BLaER1 treated with 17β-estradiol and CSF1 and Interleukin-3, amounts not matched to agents 10 nM and 100 nM (cell line): Measurements from ENCODE around the gene GRM8.

ENCODE experiments used
- H3K27ac ChIP-seq, 11 experiments: shearing (Covaris generic); formaldehyde crosslinking; 2 replicates each; pipeline ENCODE4 v1.8.1; 2022
- H3K27me3 ChIP-seq, 11 experiments: shearing (Covaris generic); formaldehyde crosslinking; 2 replicates each; pipeline ENCODE4 v1.8.1; 2022
- H3K36me3 ChIP-seq, 11 experiments: shearing (Covaris generic); formaldehyde crosslinking; 2 replicates each; pipeline ENCODE4 v1.8.1; 2022
- H3K4me1 ChIP-seq, 10 experiments: shearing (Covaris generic); formaldehyde crosslinking; 2 replicates each; pipeline ENCODE4 v1.8.1; 2022
- H3K4me2 ChIP-seq, 11 experiments: shearing (Covaris generic); formaldehyde crosslinking; 2 replicates each; pipeline ENCODE4 v1.8.1; 2022
- H3K4me3 ChIP-seq, 10 experiments: shearing (Covaris generic); formaldehyde crosslinking; 2 replicates each; pipeline ENCODE4 v1.8.1; 2022
- H3K9ac ChIP-seq, 11 experiments: shearing (Covaris generic); formaldehyde crosslinking; 2 replicates each; pipeline ENCODE4 v1.8.1; 2022
- H3K9me3 ChIP-seq, 11 experiments: shearing (Covaris generic); formaldehyde crosslinking; replicated peaks in 1 of 11; 2 replicates each; pipeline ENCODE4 v1.8.1; 2022
- H4K20me1 ChIP-seq, 11 experiments: shearing (Covaris generic); formaldehyde crosslinking; 2 replicates each; pipeline ENCODE4 v1.8.1; 2022
- Cebpa-rat ChIP-seq, 11 experiments: shearing (Covaris generic); IDR thresholded peaks; 2 replicates each; pipeline ENCODE4 v1.8.1; 2022

Gene GRM8

DNA sequence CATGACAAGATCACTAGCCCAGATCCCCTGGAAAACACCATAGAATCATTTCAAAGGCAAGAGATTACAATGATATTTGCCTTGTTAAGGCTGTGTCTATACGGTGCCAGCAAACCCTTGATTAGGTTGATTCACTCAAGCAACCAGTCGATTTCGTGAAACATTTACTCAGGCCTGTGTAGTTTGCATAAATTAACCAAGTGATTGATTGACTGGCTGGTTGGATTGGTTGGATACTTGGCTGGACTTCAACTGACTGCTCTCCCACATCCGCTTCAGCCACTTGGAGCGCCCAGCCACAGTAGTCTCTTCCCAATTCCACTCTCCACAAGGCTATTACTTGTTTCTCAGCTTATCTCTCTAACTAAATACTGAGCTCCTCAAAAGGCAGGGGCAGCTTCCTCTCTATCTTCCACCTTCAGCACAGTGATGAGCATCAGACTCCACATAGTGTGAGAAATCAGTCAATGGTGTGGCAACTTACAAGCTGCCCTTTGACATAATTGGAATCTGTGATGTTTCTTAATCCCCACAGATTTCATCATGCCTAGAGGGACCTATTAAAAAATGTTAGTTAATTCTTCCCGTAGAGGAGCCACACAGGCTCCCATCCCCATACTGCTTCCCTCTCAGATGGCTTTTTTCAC is 217.4 kb downstream of the GRM8 start:
- Histone ChIP-seq H4K20me1 (no peaks in the 10 kb centered on the region), H3K9ac (no peak overlapping the region), H3K27ac (no peak overlapping the region), H3K4me3 (no peak overlapping the region), H3K36me3 (no peaks in the 10 kb centered on the region), H3K4me2 (no peak overlapping the region), H3K9me3 (no peaks in the 10 kb centered on the region; a peak in 1 of 22 replicates), H3K27me3 (no peaks in the 10 kb centered on the region), H3K4me1 (peaks cover 0 to 17% (median 9%) of the 10 kb centered on the region in 10 experiments; a peak in 16 of 20 replicates)
- TF ChIP-seq Cebpa-rat (IDR thresholded peaks at IDR 0.05) = no peak

DNA sequence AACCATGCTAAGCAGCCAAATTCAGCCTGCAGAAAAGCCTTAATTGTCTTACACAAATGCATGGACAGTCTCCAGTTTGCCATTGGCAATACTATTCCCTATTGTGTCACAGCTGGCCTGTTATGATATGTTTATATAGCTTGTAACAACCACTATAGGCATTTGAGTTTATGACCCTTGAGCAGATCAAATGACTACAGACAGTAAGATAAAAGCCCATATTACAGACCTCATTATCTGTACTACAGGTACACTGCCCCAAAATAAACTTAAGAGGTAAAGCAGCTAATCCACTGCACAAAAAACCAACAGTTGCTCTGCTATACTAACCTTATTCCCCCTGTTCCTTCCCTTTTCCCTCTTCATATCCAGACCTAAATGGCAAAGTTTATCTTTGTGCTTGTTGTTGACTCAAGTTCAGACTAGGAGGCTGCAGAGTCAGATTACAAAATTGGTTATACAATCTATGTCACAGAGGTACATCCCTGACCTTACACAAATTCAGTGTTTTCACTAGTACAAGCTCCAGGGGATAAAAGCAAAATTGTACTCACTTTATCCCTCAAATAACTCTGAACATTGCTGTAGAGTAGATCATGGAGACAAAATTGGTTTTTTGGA is 218.4 kb downstream of the GRM8 start:
- Histone ChIP-seq H3K4me1 (peaks cover 0 to 17% (median 9%) of the 10 kb centered on the region in 10 experiments; a peak in 16 of 20 replicates), H3K27ac (no peak overlapping the region), H3K4me3 (no peak overlapping the region), H4K20me1 (no peaks in the 10 kb centered on the region), H3K36me3 (no peaks in the 10 kb centered on the region), H3K9me3 (peaks cover 0 to 6% (median 0%) of the 10 kb centered on the region in 11 experiments; a peak in 2 of 22 replicates), H3K9ac (no peak overlapping the region), H3K4me2 (no peak overlapping the region), H3K27me3 (no peaks in the 10 kb centered on the region)
- TF ChIP-seq Cebpa-rat (IDR thresholded peaks at IDR 0.05) = no peak

DNA sequence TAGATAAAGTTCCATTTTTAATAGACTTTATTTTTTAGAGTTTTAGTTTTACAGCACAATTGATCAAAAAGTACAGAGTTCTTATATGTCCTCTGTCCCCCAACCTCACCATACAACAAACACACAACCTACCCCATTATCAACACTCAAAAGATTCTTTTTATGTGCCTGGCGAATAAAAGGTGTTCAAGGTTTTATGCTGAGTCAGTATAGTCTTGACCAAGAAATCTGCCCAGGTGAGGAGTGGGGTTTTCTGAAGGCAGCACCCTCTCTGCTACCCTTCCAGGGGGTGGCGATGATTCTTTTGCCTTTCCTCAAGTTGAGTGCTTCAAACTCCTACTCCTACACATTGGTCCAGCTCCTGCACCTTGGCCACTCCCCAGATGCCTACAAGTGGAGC is 222.9 kb downstream of the GRM8 start:
- Histone ChIP-seq H3K27me3 (no peaks in the 10 kb centered on the region), H3K9me3 (peaks cover 0 to 6% (median 0%) of the 10 kb centered on the region in 11 experiments; a peak in 1 of 22 replicates), H3K4me3 (no peak overlapping the region), H3K4me1 (peaks cover 0 to 17% (median 9%) of the 10 kb centered on the region in 10 experiments; a peak in 16 of 20 replicates), H3K9ac (no peak overlapping the region), H4K20me1 (no peaks in the 10 kb centered on the region), H3K27ac (no peak overlapping the region), H3K36me3 (no peaks in the 10 kb centered on the region), H3K4me2 (no peak overlapping the region)
- no peak for TF ChIP-seq Cebpa-rat (IDR thresholded peaks at IDR 0.05)

DNA sequence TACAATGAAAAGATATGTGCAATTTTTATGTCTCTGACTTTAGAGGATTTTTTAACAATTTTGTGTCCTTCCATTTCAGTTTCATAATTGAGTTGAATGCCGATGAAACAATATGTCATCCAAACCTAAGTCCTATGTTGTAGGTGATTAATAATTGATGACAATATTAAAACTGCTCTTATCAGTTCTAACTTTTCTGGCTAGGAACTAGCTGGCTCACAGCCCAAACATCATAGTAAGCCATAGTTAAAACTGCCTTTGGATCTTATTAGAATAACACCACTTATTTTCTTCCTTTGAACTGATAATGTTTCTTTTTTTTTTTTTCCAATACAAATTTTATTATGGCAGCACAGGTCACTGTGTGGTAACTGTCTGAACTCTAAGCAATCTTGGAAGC is 230.9 kb downstream of the GRM8 start:
- Histone ChIP-seq H3K9me3 (no peaks in the 10 kb centered on the region), H4K20me1 (no peaks in the 10 kb centered on the region), H3K27ac (no peak overlapping the region), H3K36me3 (no peaks in the 10 kb centered on the region), H3K9ac (no peak overlapping the region), H3K27me3 (no peaks in the 10 kb centered on the region), H3K4me1 (no peaks in the 10 kb centered on the region), H3K4me2 (no peak overlapping the region), H3K4me3 (no peak overlapping the region)
- no peak for TF ChIP-seq Cebpa-rat (IDR thresholded peaks at IDR 0.05)

DNA sequence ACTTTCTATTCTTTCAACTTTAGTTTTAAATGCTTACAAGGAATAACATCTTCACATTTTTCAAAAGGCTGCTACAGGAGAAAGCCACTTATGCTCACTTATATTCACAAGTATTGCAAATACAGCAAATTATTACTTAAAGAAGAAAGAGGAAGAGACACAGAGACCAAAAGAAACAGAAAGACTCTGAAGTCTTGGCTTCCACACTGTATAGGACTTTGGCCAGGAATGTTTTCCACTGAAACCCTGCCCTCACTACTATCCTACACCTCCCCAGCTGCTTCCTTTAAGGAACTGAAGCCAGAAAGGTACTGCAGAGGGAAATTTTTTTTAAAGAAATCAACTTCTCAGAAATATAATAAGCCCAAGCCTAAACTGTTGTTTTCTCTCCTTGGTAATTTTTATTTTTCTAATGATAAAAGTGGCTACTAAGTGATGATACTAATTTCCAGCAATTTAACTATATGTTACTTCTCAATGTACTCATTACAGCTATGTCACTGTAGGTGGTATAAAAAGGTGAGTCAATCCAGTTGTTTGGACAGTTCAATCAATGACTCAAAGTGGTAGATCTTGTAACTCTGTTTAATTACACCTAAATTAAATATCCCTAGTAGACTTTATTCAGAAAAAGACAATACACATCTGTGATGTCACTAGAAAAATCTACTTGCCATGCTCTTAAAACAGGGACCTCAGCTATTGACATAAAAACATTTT is 231.6 kb downstream of the GRM8 start:
- no peak for TF ChIP-seq Cebpa-rat (IDR thresholded peaks at IDR 0.05)
- Histone ChIP-seq H3K9me3 (no peaks in the 10 kb centered on the region), H3K36me3 (no peaks in the 10 kb centered on the region), H4K20me1 (no peaks in the 10 kb centered on the region), H3K4me3 (no peak overlapping the region), H3K4me1 (no peaks in the 10 kb centered on the region), H3K27me3 (no peaks in the 10 kb centered on the region), H3K27ac (no peak overlapping the region), H3K9ac (no peak overlapping the region), H3K4me2 (no peak overlapping the region)

DNA sequence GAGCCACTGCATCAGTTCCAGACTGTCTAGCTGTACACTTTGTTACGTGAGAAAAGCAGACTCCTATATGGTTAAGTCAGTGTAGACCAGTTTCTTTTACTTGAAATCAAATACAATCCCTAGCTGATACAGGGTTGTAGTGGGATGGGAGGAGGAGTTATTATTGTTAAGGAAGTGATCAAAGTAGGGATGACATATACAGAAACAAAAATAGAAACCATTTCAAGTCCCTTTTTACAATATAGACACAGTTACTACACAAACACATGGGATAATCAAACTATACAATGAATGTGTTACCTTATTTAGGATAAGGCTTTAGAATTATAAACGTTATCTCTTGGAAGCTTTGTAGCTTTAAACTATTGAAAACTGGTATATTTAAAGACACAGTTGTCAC is 233.9 kb downstream of the GRM8 start:
- Histone ChIP-seq H3K27me3 (no peaks in the 10 kb centered on the region), H3K27ac (no peak overlapping the region), H3K4me2 (no peak overlapping the region), H3K9ac (no peak overlapping the region), H3K9me3 (no peaks in the 10 kb centered on the region), H3K4me3 (no peak overlapping the region), H4K20me1 (no peaks in the 10 kb centered on the region), H3K4me1 (no peaks in the 10 kb centered on the region), H3K36me3 (no peaks in the 10 kb centered on the region)
- TF ChIP-seq Cebpa-rat (IDR thresholded peaks at IDR 0.05) = no peak

DNA sequence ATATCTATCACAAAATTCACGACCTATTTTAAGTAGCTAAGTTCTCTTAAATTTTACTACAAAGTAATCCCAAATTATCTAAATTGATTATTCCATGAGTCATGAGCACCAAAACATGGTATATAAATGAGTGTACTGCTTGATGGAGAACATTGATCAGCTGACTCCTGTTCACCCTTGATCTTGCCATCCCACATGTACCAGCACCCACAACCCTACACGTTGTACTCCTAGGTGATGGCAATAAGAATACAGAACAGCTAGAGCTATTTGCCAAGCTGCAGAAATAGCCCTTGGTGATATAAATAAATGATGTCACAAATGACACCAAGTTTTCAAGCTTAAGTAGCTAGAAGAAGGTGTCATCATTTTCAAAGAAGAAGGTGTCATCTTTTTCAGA is 235.5 kb downstream of the GRM8 start:
- Histone ChIP-seq H3K4me1 (no peaks in the 10 kb centered on the region), H3K9me3 (no peaks in the 10 kb centered on the region), H4K20me1 (no peaks in the 10 kb centered on the region), H3K27me3 (no peaks in the 10 kb centered on the region), H3K36me3 (no peaks in the 10 kb centered on the region), H3K9ac (no peak overlapping the region), H3K27ac (no peak overlapping the region), H3K4me2 (no peak overlapping the region), H3K4me3 (no peak overlapping the region)
- TF ChIP-seq Cebpa-rat (IDR thresholded peaks at IDR 0.05) = no peak

DNA sequence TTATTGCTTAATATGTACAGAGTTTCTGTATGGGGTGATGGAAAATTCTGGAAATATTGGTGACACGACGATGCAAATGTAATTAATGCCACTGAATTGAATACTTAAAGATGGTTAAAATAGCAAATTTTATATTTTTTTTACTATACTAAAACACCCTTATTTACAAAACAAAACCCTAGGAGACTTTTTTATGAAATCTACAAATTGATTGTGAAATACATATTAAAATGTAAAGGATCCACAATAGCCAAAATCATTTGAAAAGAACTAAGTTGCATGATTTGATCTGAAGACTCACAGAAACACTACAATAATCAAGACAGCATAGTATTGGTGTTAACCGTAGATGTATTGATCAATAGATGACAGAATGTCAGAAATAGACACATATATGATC is 252.0 kb downstream of the GRM8 start:
- no peak for TF ChIP-seq Cebpa-rat (IDR thresholded peaks at IDR 0.05)
- H3K4me1 ChIP-seq = peaks cover 0 to 8% (median 0%) of the 10 kb centered on the region in 10 experiments; a peak in 4 of 20 replicates

DNA sequence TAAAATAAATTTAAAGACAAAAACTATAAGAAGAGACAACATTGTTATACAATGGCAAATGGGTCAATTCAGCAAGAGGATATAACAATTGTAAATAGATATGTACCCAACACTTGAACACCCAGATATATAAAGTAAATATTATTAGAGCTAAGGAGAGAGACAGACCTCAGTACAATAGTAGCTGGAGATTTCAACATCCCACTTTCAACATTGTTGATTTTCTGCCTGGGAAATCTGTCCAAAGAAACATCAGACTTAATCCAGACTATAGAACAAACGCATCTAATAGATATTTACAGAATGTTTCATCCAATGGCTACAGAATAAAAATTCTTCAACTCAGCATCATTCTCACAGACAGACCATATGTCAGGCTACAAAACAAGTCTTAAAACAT is 256.1 kb downstream of the GRM8 start:
- H3K27ac ChIP-seq = no peak overlapping the region
- TF ChIP-seq Cebpa-rat (IDR thresholded peaks at IDR 0.05) = no peak
- H3K36me3 ChIP-seq = no peaks in the 10 kb centered on the region
- no peak overlapping the region for H3K4me3 ChIP-seq
- no peaks in the 10 kb centered on the region for H3K9me3 ChIP-seq
- H3K4me1 ChIP-seq = no peaks in the 10 kb centered on the region
- no peaks in the 10 kb centered on the region for H4K20me1 ChIP-seq
- no peak overlapping the region for H3K9ac ChIP-seq
- no peak overlapping the region for H3K4me2 ChIP-seq
- H3K27me3 ChIP-seq = no peaks in the 10 kb centered on the region

More for the DNA sequence above, 252.0 kb downstream of the GRM8 start:
- no peak overlapping the region for H3K4me3 ChIP-seq
- no peaks in the 10 kb centered on the region for H4K20me1 ChIP-seq
- no peaks in the 10 kb centered on the region for H3K36me3 ChIP-seq
- no peak overlapping the region for H3K9ac ChIP-seq
- H3K27ac ChIP-seq = no peak overlapping the region
- H3K9me3 ChIP-seq = no peaks in the 10 kb centered on the region
- H3K4me2 ChIP-seq = no peak overlapping the region
- H3K27me3 ChIP-seq = no peaks in the 10 kb centered on the region
